BJ (cell line): ENCODE results near the gene UBE2J2. TPM values are rescaled to one million over a fixed set of nuclear protein-coding genes. Genes with fewer than 3 reads are reported as not detected.

Experiments used
- CTCF ChIA-PET: fragments of 350-600 bp; formaldehyde crosslinking; extraction: SDS; loops from one replicate; lab custom pipeline; 2021; ENCODE audit warnings: antibody characterized with exemption, inconsistent platforms; lab: Yijun Ruan, JAX
- POLR2A ChIA-PET: fragments of 300-600 bp; sonication (Branson Sonifier 250); formaldehyde crosslinking; extraction: SDS; loops from one replicate; lab custom pipeline; 2021; ENCODE audit warnings: antibody characterized with exemption; lab: Charles Lee
- DNase-seq: peaks from one replicate; pipeline ENCODE4 v3.0.0-alpha.2; 2011; ENCODE audit warnings: low read depth
- H3K27me3 ChIP-seq: 2 replicates; pipeline ENCODE4 v1.6.0; 2011; ENCODE audit warnings: low read length; ENCODE audit not compliant: control insufficient read depth, insufficient read depth
- H3K36me3 ChIP-seq: 2 replicates; pipeline ENCODE4 v1.5.1; 2011; ENCODE audit warnings: low read length; ENCODE audit not compliant: control insufficient read depth, insufficient read depth
- H3K4me3 ChIP-seq: 2 replicates; pipeline ENCODE4 v1.5.1; 2011; ENCODE audit warnings: low read depth, mild to moderate bottlenecking, control low read depth, low read length
- CTCF ChIP-seq: IDR thresholded peaks from 2 replicates; pipeline ENCODE4 v1.5.1; 2011; ENCODE audit warnings: low read depth, mild to moderate bottlenecking, control low read depth, inconsistent platforms, low read length, moderate library complexity; ENCODE audit not compliant: insufficient read depth
- polyA plus RNA-seq: library from polyadenylated mRNA; depleted of rRNA; stranded (reverse); fragments of >200 nt; gene quantifications from 2 replicates; pipeline ENCODE4 v1.2.3, GENCODE V29; 2011

The UBE2J2 gene
- polyA plus RNA-seq, 1 experiment: 25.7 TPM

GRCh38 chr1:1293263-1294249 lies 19.9 kb upstream of the UBE2J2 start:
- ChIA-PET POLR2A (no interaction called here), CTCF (interaction anchor here (3.9 kb wide), 1 partner anchor 173 kb away, joined by 76 read pairs; no protein-coding TSS in a partner anchor)
- no peak for TF ChIP-seq CTCF
- no peak for DNase-seq
- Histone ChIP-seq H3K36me3 (peaks cover 17% of the 10 kb centered on the region), H3K4me3 (no peak overlapping the region), H3K27me3 (no peaks in the 10 kb centered on the region)

- POLR2A ChIA-PET: no interaction called here
- no peak for TF ChIP-seq CTCF
Measured at GRCh38 chr1:1292851-1293250, 19.2 kb upstream of the UBE2J2 start.

DNA sequence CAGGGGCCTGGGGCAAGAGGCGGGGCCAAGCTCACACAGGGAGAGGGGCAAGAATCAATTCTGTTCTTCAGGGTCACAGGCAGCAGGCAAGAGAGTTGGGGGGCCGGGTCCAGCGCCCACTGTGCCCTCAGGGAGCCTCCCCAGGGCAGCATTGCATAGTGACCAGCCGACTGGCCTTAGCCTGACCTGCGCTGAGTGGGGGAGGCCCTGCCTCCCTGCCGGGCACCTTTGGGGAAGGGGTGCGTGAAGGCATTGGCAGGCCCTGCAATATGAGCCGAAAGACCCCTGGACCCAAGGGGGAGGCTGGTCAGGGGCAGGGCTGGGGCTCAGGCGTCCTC lies 18.8 kb upstream of the UBE2J2 start:
- Histone ChIP-seq H3K27me3 (no peaks in the 10 kb centered on the region), H3K36me3 (peaks cover 14% of the 10 kb centered on the region), H3K4me3 (no peak overlapping the region)
- DNase-seq: no peak
- no peak for TF ChIP-seq CTCF
- ChIA-PET CTCF (interaction anchor here (0.7 to 3.9 kb wide), 8 partner anchors 8 to 276 kb away, joined by 3 to 76 read pairs (median 4); no protein-coding TSS in a partner anchor), POLR2A (interaction anchor here (0.6 kb wide), 1 partner anchor 19 kb away, joined by 3 read pairs; no protein-coding TSS in a partner anchor)

More at GRCh38 chr1:1292851-1293250, 19.2 kb upstream of the UBE2J2 start:
- H3K27me3 ChIP-seq: no peaks in the 10 kb centered on the region
- no peak overlapping the region for H3K4me3 ChIP-seq
- no peak for DNase-seq
- H3K36me3 ChIP-seq: peaks cover 15% of the 10 kb centered on the region
- CTCF ChIA-PET: interaction anchor here (3.9 kb wide), 1 partner anchor 172 kb away, joined by 76 read pairs; no protein-coding TSS in a partner anchor

DNA sequence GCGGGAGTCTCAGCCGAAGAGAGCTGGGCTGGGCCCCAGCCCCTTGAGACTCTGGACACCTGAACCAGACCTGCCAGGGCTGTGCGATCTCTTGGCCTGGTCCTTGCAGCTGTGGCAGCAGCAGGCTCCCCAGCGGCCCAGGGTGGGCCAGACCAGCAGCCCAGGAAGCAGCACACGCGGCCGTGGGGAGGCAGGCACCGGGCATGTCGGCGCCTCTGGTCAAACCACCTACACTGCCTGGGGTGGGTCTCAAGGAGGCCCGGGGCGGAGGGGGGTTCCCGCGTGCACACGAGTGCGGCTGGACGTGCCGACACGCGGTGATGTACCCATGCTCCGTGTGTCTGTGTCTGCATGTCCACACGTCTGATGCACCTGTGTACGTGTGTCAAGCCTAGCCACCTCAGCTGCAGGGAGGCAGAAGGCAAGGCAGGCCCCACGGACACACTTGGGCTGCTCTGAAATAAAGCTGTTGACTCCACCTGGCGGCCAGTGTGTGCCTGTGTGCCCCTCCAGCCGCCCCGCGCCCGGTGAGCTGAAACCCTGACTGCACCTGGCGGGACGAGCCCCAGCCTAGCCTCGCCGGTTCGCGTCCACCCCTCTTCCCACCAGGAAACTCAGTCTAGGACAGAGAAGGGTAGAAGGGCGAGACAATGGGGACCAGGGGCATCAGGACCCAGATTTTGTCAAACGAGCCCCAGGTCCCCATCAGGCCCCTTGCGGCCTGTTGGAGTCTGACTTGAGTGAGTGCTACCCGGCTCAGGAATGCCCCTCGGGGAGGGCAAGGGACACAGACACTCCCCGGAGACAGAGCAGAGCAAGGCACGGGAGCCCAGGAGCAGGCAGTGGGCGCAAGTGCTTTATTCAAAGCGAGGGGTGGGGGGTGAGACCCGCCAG lies 18.1 kb upstream of the UBE2J2 start:
- TF ChIP-seq CTCF: peak; percentile 57
- Histone ChIP-seq H3K27me3 (no peaks in the 10 kb centered on the region), H3K4me3 (no peak overlapping the region), H3K36me3 (peaks cover 13% of the 10 kb centered on the region)
- DNase-seq: no peak
- POLR2A ChIA-PET: interaction anchor here (0.6 kb wide), 1 partner anchor 20 kb away, joined by 3 read pairs; no protein-coding TSS in a partner anchor
- CTCF ChIA-PET: interaction anchor here (0.7 to 3.9 kb wide), 10 partner anchors 9 to 276 kb away, joined by 3 to 76 read pairs (median 4); no protein-coding TSS in a partner anchor
